ENCODE data around the gene MUSTN1. TPM values are rescaled to one million over a fixed set of nuclear protein-coding genes. Genes with fewer than 3 reads are reported as not detected.

Gene MUSTN1
- total RNA-seq, 1 experiment from 2014 or later, result not detected

- no peak overlapping the region for H3K4me3 ChIP-seq
- H3K9me3 ChIP-seq (replicated peaks), result no peaks in the 10 kb centered on the region
- DNase-seq (ENCODE audit: low read depth in 1 of 2, low spot score in 2 of 2), result no peak
- no peak overlapping the region for H3K27ac ChIP-seq
- H3K4me1 ChIP-seq (replicated peaks), result peaks cover 10% of the 10 kb centered on the region; the same call in 1 of the 2 replicates
- H3K27me3 ChIP-seq (replicated peaks), result no peaks in the 10 kb centered on the region
- no peaks in the 10 kb centered on the region for H3K36me3 ChIP-seq
Measured at GRCh38 chr3:52870471-52870870, 35.7 kb upstream of the MUSTN1 start.

- no peaks in the 10 kb centered on the region for H3K4me1 ChIP-seq (replicated peaks)
- no peaks in the 10 kb centered on the region for H3K9me3 ChIP-seq (replicated peaks)
- no peak overlapping the region for H3K4me3 ChIP-seq
- no peak overlapping the region for H3K27ac ChIP-seq
- no peaks in the 10 kb centered on the region for H3K36me3 ChIP-seq
- no peak for DNase-seq (ENCODE audit: low read depth in 1 of 2, low spot score in 2 of 2)
- H3K27me3 ChIP-seq (replicated peaks), result no peaks in the 10 kb centered on the region
Measured at GRCh38 chr3:52866427-52866826, 31.6 kb upstream of the MUSTN1 start.

DNA sequence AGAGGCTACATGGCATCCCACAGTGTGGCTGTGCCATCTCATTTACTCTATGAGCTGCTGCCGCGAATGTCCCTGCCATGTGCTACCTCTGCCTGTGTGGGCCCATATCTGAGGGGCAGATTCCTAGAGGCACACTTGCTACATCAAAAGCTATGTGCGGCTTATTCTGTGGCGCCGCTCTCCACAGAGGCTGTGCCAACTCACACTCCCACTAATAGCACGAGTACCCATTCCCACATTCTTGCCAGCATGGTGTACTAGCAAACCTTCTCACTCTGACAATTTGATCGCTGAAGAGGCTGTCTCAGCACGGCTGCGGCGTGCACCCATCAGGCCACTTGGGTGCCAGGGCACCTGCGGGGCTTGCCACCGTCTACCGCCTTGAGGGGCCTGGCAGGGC is 31.2 kb upstream of the MUSTN1 start:
- Histone ChIP-seq H3K9me3 (replicated peaks) (no peaks in the 10 kb centered on the region), H3K27ac (no peak overlapping the region), H3K4me1 (replicated peaks) (no peaks in the 10 kb centered on the region), H3K36me3 (no peaks in the 10 kb centered on the region), H3K4me3 (no peak overlapping the region), H3K27me3 (replicated peaks) (no peaks in the 10 kb centered on the region)
- DNase-seq (ENCODE audit: low read depth in 1 of 2, low spot score in 2 of 2), result no peak

DNA sequence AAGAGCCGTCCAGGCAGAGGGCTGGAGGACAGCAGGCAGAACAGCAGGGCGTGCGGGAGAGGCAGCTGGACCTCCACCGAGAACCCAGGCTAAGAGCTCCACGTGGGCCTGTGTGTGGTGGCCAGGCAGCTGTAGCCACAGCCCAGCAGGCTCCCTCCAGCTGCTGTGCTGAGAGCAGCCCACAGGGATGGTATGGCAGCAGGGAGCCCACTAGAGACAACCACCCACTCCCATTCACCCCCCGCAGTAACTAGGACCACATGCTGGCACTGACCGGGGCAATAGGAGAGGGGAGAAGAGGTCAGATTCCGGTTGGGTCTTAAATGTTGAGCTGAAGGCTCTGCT is 25.6 kb upstream of the MUSTN1 start:
- no peak overlapping the region for H3K27ac ChIP-seq

DNA sequence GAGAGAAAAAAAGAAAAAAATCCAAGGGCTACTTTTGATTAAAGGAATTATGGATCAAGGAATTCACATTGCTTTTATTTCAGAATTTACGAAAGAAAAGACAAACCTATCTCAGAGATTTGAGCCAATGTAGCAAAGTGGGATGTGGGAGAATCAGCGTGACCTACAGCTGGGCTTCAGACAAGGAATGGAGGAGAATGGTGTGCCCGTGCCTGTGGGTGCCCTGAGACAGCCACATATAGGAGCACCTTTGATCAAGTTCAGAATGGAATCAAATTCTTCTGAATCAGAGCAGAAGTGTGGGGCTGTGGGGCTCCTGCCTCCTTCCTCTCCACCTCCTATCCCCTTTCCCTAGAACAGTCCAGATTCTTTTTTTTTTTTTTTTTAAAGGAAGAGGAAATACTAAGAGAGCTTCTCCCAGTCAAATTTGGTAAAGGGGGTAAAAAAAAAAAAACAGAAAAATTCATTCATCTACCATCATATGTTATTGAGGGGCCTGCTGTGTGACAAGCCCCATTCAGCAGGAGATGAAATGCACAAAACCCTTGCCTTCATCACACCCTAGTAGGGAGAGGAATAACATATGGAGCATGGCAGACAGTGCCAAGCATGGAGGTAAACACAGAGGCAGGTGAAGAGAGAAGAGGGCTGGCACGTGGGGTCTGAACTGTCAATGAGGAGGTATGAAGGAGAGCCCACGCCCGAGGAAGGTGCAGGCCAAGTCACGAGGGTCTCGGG is 25.0 kb upstream of the MUSTN1 start:
- no peak for DNase-seq (ENCODE audit: low read depth in 1 of 2, low spot score in 2 of 2)
- H3K9me3 ChIP-seq (replicated peaks), result no peaks in the 10 kb centered on the region
- H3K27ac ChIP-seq, result no peak overlapping the region
- no peaks in the 10 kb centered on the region for H3K36me3 ChIP-seq
- no peaks in the 10 kb centered on the region for H3K4me1 ChIP-seq (replicated peaks)
- H3K4me3 ChIP-seq, result no peak overlapping the region
- no peaks in the 10 kb centered on the region for H3K27me3 ChIP-seq (replicated peaks)

More for the DNA sequence above, 25.6 kb upstream of the MUSTN1 start:
- Histone ChIP-seq H3K9me3 (replicated peaks) (no peaks in the 10 kb centered on the region), H3K27me3 (replicated peaks) (no peaks in the 10 kb centered on the region), H3K4me3 (no peak overlapping the region), H3K36me3 (no peaks in the 10 kb centered on the region), H3K4me1 (replicated peaks) (no peaks in the 10 kb centered on the region)
- DNase-seq (ENCODE audit: low read depth in 1 of 2, low spot score in 2 of 2), result no peak

DNA sequence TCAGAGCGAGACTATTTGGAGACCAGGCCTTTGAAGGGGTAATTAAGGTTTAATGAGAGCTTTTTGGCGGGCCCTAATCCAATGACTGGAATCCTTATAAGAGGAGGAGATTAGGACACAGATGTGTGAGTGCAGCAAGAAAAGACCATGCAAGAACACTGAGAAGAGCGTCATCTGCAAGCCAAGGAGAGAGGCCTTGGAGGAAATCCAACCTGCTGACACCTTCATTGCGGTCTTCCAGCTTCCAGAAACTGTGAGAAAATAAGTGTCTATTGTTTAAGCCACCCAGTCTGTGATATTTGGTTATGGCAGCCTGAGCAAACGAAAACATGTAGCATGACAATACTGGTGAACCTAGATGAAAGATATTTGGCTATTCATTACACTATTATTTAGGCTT is 23.0 kb upstream of the MUSTN1 start:
- Histone ChIP-seq H3K4me3 (no peak overlapping the region), H3K36me3 (no peaks in the 10 kb centered on the region), H3K4me1 (replicated peaks) (no peaks in the 10 kb centered on the region), H3K27me3 (replicated peaks) (no peaks in the 10 kb centered on the region), H3K27ac (no peak overlapping the region), H3K9me3 (replicated peaks) (no peaks in the 10 kb centered on the region)
- no peak for DNase-seq (ENCODE audit: low read depth in 1 of 2, low spot score in 2 of 2)

DNA sequence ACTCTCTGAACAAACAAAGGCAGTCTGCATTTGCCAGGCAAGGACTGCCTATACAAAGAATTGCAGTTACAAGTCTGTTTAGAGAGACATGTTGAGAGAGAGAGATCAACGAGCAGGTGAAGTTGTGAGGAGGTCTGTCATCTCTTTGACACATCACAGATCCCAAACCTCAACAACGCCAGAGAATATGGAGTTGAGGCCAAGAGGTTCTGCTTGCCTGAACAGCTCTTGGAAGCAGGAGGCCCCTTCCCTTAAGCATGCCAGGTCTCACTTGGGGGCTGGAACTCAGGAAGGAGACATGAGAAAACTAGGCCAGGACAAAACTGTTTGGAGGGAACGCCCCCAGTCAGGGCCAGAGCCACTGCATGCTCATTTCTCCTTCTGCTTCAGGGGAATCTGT is 22.3 kb upstream of the MUSTN1 start:
- Histone ChIP-seq H3K9me3 (replicated peaks) (no peaks in the 10 kb centered on the region), H3K27ac (no peak overlapping the region), H3K36me3 (no peaks in the 10 kb centered on the region), H3K4me3 (no peak overlapping the region), H3K27me3 (replicated peaks) (no peaks in the 10 kb centered on the region), H3K4me1 (replicated peaks) (no peaks in the 10 kb centered on the region)
- no peak for DNase-seq (ENCODE audit: low read depth in 1 of 2, low spot score in 2 of 2)

GRCh38 chr3:52856666-52857065 is 21.8 kb upstream of the MUSTN1 start:
- no peak for DNase-seq (ENCODE audit: low read depth in 1 of 2, low spot score in 2 of 2)
- Histone ChIP-seq H3K4me3 (no peak overlapping the region), H3K9me3 (replicated peaks) (no peaks in the 10 kb centered on the region), H3K27ac (no peak overlapping the region), H3K36me3 (peaks cover 2% of the 10 kb centered on the region; the same call in 1 of the 2 replicates), H3K4me1 (replicated peaks) (no peaks in the 10 kb centered on the region), H3K27me3 (replicated peaks) (no peaks in the 10 kb centered on the region)

DNA sequence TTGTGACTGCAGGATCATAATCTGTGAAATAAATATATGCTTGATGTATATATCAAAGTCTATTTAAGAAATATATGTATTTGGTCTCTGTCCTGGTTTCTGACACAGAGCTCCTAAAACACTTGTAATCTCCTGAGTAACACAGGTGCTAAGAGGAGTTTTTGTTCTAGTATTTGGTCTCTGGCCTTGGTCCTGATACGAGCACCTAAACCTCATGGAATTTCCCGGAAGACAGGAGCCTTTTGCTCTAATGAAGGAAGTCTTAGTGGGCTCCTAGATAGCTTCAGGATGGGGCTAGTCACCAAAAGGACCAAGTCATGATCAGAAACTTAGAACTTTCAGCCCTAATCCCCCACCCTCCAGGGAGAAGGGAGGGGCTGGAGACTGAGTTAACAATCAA is 19.2 kb upstream of the MUSTN1 start:
- Histone ChIP-seq H3K4me3 (no peak overlapping the region), H3K36me3 (peaks cover 16% of the 10 kb centered on the region), H3K27ac (no peak overlapping the region), H3K27me3 (replicated peaks) (no peaks in the 10 kb centered on the region), H3K4me1 (replicated peaks) (no peaks in the 10 kb centered on the region), H3K9me3 (replicated peaks) (no peaks in the 10 kb centered on the region)
- no peak for DNase-seq (ENCODE audit: low read depth in 1 of 2, low spot score in 2 of 2)

GRCh38 chr3:52852419-52852818 is 17.6 kb upstream of the MUSTN1 start:
- Histone ChIP-seq H3K27ac (no peak overlapping the region), H3K4me1 (replicated peaks) (no peaks in the 10 kb centered on the region), H3K4me3 (no peak overlapping the region), H3K9me3 (replicated peaks) (no peaks in the 10 kb centered on the region), H3K27me3 (replicated peaks) (no peaks in the 10 kb centered on the region), H3K36me3 (peaks cover 18% of the 10 kb centered on the region)
- DNase-seq (ENCODE audit: low read depth in 1 of 2, low spot score in 2 of 2), result no peak

GRCh38 chr3:52851348-52851747 is 16.5 kb upstream of the MUSTN1 start:
- H3K4me1 ChIP-seq (replicated peaks), result no peaks in the 10 kb centered on the region
- H3K9me3 ChIP-seq (replicated peaks), result no peaks in the 10 kb centered on the region
- peaks cover 18% of the 10 kb centered on the region for H3K36me3 ChIP-seq
- DNase-seq (ENCODE audit: low read depth in 1 of 2, low spot score in 2 of 2), result no peak
- H3K27ac ChIP-seq, result no peak overlapping the region
- H3K27me3 ChIP-seq (replicated peaks), result no peaks in the 10 kb centered on the region
- no peak overlapping the region for H3K4me3 ChIP-seq

DNA sequence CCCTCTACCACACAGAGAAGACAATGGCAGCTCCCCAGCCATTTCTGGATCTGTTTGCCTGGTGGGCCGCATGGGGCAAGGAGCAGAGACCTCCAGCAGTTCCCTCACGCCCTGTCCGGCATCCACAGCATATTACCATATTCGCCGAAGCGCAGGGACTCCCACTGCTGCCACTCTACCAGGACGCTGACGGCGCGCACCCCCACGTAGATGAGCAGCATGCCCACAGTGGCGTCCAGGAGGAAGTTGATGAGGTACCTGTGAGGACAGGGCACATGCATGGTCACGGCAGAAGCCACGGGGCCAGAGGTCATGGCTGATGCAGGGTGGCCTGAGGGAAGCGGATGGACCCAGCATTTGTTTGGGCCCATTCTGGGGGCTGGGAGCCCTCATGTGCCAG is 14.8 kb upstream of the MUSTN1 start:
- DNase-seq (ENCODE audit: low read depth in 1 of 2, low spot score in 2 of 2), result no peak
- Histone ChIP-seq H3K4me1 (replicated peaks) (no peaks in the 10 kb centered on the region), H3K27me3 (replicated peaks) (no peaks in the 10 kb centered on the region), H3K4me3 (no peak overlapping the region), H3K9me3 (replicated peaks) (no peaks in the 10 kb centered on the region), H3K27ac (no peak overlapping the region), H3K36me3 (peaks cover 18% of the 10 kb centered on the region)

DNA sequence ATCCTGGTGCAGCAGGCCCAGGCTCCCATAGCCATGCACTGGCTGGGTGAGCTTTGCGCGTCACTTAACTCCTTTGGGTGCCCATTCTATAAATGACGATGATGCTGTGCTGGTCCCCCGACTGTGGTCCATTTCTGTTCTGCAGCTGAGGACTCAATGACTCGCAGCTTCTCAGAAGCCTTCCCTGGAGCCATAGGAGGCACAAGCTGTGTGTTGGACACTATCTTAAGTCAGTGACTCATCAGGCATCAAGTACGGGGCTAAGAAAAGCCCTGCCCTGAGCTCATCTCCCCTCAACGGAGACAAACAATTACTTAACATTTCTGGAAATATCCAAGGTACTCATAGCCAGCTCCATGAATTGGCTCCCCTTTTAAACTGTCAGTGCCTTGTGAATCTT is 13.8 kb upstream of the MUSTN1 start:
- peaks cover 2% of the 10 kb centered on the region for H3K4me1 ChIP-seq (replicated peaks)
- H3K27me3 ChIP-seq (replicated peaks), result no peaks in the 10 kb centered on the region
- H3K27ac ChIP-seq, result no peak overlapping the region
- no peak overlapping the region for H3K4me3 ChIP-seq
- H3K36me3 ChIP-seq, result peaks cover 18% of the 10 kb centered on the region
- H3K9me3 ChIP-seq (replicated peaks), result no peaks in the 10 kb centered on the region
- DNase-seq (ENCODE audit: low read depth in 1 of 2, low spot score in 2 of 2), result no peak

GRCh38 chr3:52847726-52848125 is 12.9 kb upstream of the MUSTN1 start:
- no peak overlapping the region for H3K4me3 ChIP-seq
- H3K36me3 ChIP-seq, result peaks cover 20% of the 10 kb centered on the region
- no peak overlapping the region for H3K27ac ChIP-seq
- no peak for DNase-seq (ENCODE audit: low read depth in 1 of 2, low spot score in 2 of 2)
- H3K27me3 ChIP-seq (replicated peaks), result no peaks in the 10 kb centered on the region
- H3K9me3 ChIP-seq (replicated peaks), result no peaks in the 10 kb centered on the region
- H3K4me1 ChIP-seq (replicated peaks), result peaks cover 11% of the 10 kb centered on the region

DNA sequence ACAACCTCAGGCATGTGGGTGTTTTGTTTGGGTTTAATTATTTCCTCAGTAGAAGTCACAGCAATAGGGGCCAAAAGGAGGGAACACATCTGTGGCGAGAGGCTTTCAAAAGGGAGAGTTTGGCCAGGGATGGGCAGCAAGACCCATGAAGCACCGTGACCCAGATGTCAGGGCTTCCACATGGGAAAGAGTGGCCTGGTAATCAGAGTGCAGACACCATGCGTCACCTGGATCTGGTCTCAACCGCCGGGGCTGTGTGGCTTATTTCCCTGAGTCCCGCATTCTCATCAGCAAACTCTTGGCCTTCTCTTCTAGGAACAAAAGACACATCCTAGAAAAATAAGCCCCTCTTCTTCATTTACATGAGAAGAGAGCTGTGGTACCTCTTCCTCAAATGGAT is 12.4 kb upstream of the MUSTN1 start:
- peaks cover 24% of the 10 kb centered on the region for H3K36me3 ChIP-seq
- H3K27ac ChIP-seq, result no peak overlapping the region
- no peaks in the 10 kb centered on the region for H3K27me3 ChIP-seq (replicated peaks)
- no peak for DNase-seq (ENCODE audit: low read depth in 1 of 2, low spot score in 2 of 2)
- H3K4me1 ChIP-seq (replicated peaks), result peaks cover 11% of the 10 kb centered on the region
- no peak overlapping the region for H3K4me3 ChIP-seq
- no peaks in the 10 kb centered on the region for H3K9me3 ChIP-seq (replicated peaks)
